ENCODE results near the gene CPED1. TPM values are rescaled to one million over a fixed set of nuclear protein-coding genes. Genes with fewer than 3 reads are reported as not detected.
A peak's percentile ranks its signal among the peaks of the same experiment; 100 is the strongest.
"Not testable (repeated sequence)": the region's sequence is repeated elsewhere in the genome, so short reads cannot be mapped to it uniquely, and the experiment has no call there.

Gene CPED1
- polyA plus RNA-seq, 1 donor, result 8.4 TPM

DNA sequence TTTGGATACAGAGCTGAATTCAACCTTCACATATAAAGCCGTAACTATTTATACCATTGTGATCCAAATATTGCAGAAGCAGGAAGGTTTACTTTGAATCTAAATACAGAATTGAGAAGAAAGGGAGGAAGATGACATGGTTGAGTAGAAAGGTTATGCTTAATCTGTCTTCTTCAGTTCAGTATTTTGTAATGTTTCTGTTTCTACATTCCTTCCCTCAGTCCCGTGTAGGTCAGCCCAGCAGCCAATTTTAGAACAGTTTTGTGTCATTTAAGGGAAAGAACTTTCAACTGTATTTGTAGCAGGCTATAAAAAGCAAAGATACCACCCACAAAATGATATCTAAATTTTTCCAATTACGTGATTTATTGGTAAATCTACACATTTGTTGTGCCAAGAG, 97.4 kb downstream of the CPED1 start:
- DNase-seq (ENCODE audit: low read depth), result no peak

DNA sequence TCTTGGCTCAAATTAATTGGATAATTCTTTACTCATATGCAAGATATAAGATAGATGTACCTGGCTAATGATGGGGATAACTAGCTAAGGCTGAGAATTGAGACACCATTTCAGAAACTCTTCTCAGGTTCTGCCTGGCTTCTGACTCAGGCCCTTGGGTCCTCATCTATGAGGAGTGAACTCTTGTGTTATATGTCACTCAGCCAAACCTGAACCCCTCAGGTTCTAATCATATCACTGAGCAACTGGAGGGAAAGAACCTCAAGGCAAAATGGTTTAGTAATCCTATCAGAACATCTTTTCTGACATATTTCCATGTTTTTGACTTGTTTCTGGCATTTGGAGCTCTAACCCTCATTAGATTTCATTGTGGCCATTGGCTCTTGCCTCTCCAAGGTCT, 100.4 kb downstream of the CPED1 start:
- no peak for DNase-seq (ENCODE audit: low read depth)

DNA sequence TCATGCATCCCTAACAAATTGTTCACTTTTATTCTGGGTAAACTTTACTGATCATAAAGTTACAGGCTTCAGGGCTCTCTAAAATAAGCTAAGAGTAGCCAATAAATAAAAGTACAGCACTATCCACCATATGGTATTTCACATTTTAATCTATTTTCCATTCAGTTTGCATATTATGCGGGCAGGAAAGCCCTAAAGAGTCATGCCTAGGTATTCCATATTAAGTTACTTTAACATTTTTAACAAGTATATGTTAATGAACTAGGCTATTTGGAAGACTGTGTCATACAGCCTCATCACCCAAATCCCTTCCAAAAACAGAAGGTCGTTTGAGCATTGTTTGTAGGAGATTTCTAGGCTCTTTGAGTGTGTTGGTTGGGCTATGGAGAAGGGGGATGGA, 106.3 kb downstream of the CPED1 start:
- DNase-seq (ENCODE audit: low read depth), result no peak

DNA sequence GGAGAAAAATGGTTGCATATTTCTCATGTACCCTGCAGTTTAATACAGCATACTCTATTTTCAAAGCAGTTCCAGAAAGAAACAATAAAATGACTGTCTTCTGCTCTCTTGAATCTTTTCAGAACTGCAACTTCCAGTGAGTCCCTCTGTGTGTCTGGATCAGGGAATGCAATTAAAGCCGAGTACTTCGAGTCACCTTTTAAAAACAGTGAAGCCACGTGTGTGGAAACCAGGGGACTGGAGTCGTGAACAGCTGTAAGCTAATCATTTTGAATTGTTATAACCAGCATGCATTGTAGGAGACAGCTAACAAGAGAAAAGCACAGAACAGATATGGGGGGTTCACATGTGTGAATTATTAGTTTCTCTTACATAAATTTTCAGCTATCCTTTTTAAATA, 109.1 kb downstream of the CPED1 start:
- no peak for DNase-seq (ENCODE audit: low read depth)

DNA sequence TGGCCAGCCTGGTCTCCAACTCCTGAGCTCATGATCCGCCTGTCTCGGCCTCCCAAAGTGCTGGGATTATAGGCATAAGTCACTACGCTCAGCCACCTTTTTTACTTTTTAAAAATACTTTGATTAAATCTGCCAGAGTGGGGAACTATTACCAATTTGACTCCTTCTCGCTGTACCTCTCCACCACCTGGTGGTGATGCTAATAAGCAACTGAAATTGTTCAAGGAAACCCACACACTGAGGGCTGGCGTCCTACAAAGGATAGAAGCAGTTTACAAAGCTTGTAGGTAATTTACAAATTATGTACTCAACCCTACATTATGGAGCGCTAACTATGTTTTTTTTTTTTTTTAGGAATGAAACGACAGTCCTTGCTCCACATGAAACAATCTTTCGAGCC, 111.1 kb downstream of the CPED1 start:
- DNase-seq (ENCODE audit: low read depth), result no peak

DNA sequence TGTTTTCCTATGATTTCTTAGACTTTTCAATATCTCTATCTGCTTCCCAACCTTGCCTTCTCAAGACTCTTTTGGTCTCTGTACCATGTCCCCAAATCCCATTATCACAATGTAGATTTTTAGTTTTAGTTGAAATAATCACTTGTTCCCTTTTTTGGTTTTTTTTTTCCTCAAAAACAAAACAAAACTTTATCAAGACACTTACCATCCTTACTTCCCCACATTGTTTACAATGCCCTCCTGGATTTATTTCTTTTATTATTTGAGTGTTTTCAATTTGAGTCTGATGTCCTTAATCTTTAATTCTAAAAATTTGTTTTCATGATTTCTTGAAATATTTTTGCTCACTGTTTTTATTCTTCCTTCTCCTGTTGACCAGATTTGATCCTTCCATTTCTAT, 112.6 kb downstream of the CPED1 start:
- no peak for DNase-seq (ENCODE audit: low read depth)

DNA sequence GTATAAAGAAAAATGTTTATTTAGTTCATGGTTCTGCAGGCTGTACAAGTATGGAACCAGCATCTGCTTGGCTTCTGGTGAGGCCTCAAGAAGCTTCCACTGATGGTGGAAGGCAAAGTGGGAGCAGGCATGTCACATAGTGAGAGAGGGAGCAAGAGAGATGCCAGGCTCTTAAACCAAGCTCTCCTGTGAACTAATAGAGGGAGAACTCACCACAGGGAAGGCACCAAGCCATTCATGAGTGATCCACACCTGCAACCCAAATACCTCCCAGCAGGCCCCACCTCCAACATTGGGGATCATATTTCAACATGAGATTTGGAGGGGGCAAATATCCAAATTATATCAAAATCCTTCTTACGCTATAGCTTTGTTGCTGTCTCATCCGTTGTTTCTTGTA, 113.1 kb downstream of the CPED1 start:
- no peak for DNase-seq (ENCODE audit: low read depth)

DNA sequence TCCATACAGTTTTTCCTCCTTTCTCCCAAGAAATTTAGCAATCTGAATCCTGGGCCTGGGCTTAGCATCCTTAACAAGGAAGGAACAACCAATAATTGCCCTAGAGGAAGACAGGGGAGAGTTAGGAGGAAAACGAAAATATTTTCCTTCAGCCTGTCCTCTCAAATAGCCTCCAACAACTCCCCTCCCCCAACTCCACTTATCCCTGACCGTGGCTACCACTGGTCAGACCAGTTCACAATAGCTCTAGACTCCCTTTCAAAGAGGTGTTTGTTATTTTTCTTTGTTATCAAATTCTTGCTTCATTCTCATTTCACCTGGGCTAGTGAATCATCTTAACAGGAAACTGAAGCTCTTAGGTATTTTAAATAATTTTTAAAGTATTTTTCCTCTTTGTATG, 114.1 kb downstream of the CPED1 start:
- no peak for DNase-seq (ENCODE audit: low read depth)

DNA sequence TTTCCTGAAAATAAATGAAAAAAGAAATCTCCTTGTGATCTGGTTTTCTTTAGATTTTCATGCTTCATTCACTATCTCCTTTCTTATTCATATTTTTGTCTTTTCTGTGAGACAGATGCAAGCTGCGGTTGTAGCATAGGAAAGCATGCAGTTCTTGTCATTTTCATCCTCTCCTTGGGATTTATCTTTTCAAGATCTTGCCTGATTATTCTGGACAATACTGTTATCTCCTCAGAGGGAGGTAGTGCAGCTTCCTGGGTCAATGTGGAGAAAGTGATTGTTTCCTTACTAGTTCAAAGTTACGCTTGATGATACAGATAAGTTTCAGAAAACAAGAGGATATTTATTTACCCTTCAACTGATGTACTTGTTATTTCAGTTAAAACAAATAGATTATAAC, 114.6 kb downstream of the CPED1 start:
- DNase-seq (ENCODE audit: low read depth), result no peak

DNA sequence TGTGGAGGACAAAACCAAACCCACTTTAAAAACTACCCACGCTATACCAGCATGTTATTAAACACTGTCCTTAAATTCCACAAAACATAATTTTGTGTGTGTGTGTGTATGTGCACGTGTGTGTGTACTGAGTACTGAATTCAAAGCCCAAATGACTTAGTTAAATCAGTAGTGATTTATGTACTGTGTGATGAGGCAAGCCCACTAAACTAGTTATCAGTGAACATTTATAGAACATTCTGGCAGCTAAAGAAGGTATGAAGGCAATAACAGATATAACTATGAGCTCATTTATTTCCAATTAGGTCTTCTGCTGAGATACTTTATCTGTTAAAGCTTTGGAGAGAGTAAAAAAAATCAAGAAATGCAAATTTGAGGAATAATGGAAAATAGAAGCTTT, 115.1 kb downstream of the CPED1 start:
- no peak for DNase-seq (ENCODE audit: low read depth)

DNA sequence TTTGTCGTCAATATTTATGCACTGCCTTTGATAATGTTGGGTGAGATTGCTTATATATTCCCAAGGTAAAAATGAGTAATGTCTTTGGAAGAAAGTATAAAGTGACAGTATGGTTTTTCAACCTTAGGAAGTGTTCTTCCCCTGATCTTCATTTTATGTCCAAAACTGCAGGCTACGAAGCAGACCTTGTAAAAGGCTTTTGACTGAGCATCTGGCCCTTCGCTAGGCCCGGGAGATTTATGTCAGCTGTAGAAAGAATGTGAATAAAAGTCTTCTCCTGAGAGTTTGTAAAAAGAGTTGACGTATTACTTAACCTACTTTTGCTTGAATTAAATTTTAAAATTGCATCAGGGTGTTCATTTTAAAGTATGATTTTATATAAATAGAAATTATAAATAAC, 116.8 kb downstream of the CPED1 start:
- DNase-seq (ENCODE audit: low read depth), result no peak

DNA sequence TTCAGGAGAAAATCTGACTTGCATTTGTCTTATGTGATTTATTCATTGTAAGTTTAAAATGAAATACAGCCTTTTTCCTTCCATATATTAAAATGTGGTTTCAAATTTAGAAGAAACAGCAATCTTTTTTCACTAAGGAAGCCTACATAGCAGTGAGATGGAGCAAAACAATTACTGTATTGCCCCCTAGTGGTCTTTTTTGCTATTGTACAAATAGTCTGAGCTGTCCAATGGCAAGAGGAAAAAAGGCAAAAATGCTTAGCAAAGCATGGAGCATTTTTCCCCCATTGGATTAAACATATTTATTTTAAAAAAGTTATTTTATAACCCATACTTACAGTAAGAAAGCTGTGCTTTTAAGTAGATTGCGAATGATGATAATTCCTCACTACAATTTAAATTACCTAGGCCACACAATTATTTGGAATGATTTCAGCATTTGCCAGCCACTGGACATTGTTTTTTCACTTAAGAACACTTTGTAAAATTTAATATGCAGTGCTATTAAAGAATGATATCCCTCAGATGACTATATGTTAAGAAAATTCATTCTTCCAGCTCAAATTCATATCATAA, 119.5 kb downstream of the CPED1 start:
- DNase-seq (ENCODE audit: low read depth), result peak; percentile 53

DNA sequence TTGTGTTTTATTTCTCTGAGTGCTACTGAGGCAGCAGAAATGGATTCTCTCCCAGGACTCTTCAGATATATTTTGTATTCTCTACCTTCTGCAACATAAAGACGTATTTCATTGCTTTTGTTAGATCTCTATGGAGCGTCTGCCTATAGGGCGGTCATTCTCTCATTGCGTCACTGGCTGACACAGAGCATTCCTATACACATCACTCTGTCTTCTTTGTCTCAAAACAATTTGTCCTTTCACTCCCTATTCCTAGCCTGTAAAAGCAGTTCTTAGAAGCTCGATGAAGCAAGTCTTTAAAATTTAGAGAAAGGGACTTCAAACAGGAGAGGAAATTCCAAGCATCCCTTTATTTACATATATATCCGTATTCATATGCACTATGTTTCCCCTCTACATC, 120.6 kb downstream of the CPED1 start:
- no peak for DNase-seq (ENCODE audit: low read depth)

DNA sequence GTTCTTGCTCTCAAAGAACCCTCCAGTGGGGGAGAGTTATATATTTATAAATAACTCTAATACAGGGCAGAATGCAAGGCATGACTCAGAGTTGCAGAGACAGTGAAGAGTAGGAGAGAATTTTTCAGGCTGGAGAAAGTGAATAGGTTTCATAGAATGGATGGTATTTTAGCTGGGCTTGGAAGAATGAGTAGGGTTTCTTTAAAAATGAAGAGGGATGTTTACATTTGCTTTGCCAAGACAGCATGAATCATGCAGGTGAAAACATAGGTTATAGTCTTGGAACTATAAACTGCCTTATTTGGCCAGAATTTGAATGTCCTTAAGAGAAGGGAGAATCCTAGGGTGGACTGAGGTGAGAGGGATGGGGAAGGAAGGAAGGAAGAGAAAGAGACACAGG, 124.8 kb downstream of the CPED1 start:
- no peak for DNase-seq (ENCODE audit: low read depth)

DNA sequence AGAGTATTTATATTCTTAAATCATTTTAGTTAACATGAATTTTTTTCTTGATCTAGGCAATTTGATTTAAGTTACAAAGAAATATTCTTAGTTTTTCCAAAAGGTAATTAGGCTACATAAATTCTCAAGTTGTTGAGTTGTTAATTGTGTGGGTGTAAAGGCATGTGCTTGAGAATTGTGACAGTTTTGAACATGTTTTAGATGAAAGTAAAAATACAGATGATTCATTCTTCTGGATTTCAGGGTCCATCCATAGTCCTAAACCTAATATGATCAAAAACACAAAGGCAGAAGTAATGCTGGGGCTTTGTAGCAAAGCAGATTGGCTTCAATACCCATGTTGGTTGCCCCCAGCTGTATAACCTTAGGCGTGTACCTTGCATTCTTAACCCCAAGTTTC, 127.9 kb downstream of the CPED1 start:
- DNase-seq (ENCODE audit: low read depth), result no peak

DNA sequence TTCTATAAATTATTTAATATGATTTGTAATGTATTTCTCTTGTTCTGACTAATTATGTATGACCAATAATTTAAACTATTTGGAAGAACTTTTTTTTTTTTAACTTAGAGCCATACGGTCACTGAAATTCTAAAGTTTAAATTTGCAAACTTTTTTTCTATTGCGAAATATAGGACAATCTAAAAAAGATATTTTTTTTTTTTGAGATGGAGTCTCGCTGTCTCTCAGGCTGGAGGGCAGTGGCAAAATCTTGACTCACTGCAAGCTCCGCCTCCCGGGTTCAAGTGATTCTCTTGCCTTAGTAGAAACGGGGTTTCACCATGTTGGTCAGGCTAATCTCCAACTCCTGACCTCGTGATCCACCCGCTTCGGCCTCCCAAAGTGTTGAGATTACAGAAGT, 130.5 kb downstream of the CPED1 start:
- DNase-seq (ENCODE audit: low read depth), result no peak

DNA sequence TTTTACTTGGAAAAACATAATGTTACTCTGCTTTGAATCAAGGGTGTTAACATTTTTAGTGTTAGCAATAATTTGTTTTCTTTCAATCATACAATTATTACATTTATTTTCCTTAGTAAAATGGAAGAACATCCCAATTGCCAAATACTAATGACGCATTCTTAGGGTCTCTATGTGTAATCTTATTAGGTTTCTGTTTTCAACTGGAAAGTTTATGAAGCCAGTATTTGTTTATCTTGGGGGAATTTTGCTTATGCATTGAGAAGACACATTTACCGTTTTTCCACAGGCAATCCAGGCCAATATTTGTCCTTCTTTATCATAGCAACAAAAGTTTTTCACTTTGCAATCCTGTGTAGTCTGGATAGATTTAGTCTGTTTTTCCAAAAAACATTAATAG, 134.5 kb downstream of the CPED1 start:
- DNase-seq (ENCODE audit: low read depth), result no peak

DNA sequence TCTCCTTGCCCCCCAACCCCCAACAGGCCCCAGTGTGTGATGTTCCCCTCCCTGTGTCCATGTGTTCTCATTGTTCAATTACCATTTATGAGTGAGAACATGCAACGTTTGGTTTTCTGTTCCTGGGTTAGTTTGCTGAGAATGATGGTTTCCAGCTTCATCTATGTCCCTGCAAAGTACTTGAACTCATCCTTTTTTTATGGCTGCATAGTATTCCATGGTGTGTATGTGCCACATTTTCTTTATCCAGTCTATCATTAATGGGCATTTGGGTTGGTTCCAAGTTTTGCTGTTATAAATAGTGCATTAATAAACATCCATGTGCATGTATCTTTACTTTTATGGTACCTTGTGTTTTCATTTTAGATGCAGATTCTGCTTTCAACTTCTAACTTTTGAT, 136.9 kb downstream of the CPED1 start:
- not testable (repeated sequence) for DNase-seq (ENCODE audit: low read depth)

DNA sequence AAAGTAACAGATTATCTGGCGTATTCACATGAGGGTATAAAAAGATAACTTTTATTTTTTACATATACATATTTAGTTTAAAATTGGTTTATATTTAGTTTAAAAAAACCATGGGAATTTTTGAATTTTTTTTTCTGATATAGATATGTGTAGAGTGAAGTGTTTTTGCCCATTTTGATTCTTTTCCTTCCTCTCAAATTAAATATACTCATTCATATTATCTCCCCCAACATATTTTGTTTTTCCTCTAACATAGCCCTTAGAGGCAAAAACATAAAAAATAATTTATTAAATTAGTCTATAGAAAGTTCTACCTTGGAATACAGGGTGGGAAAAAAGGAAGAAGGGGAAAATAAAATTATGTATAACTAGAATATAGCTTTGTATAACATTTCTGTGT, 137.7 kb downstream of the CPED1 start:
- DNase-seq (ENCODE audit: low read depth), result no peak

DNA sequence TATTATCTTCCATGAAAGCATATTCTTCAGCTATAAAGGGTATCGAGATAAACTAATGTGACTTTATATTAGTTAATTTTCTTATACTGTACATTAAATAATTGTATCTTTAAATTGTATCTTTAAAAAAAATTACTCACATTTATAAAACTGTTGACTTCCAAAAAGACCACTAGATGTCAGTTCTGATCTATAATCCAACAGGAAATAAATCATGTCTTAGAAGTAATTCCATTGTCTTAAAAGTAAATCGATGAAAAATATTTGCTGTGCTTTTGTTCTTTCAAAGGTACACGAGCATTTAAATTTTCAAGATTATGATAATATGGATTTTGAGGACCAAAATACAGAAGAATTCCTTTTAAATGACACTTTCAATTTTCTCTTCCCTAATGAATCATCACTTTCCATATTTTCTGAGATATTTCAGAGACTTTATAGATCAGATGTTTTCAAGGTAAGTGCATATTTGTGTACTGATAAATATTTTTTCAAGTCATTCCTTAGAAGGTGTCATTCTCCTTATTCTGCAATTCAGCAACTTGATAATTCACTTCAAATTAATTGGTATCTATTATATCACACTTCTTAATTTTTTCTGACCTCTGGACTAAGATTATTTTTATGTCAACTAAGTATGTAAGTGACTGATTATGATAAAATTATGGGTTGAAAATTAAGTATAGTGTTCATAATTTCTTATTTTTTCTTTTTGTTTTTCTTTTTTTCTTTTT, 138.5 kb downstream of the CPED1 start:
- DNase-seq (ENCODE audit: low read depth), result no peak

DNA sequence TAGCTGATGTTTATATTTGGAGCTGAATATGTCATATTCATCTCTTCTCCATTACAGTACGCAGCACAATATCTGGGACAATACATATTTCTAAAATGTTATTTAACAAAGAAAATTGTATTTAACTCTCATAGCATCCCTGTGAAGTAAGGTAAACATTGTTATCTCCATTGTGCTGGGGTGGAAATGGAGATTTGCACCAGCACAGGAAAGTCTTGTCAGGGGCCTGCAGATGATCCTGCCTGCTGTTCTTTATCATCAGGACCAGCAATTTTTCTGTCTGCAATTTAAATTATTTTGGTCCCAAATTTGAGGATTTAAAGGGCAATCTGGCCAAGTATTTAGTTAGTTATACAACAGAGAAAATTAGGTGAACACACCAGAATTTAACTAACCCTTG, 144.4 kb downstream of the CPED1 start:
- DNase-seq (ENCODE audit: low read depth), result no peak

DNA sequence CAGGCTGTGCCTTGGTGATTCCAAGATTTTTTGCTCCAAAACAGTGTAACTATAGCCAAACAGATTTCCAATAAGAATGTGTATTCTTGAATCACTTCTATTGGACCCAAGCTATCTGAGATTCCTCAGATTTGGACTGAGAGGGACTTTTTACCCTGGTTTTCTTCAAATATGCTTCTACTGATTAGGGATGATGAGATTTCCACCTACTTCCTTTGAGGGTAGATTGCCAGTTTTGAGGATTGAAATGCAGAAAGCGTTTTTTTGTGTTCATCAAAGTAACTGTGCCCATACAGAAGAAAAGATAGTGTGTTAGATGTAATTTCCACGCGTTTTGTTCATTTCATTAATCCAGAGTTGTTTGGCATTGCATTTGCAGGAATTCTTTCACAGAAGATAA, 144.9 kb downstream of the CPED1 start:
- no peak for DNase-seq (ENCODE audit: low read depth)

DNA sequence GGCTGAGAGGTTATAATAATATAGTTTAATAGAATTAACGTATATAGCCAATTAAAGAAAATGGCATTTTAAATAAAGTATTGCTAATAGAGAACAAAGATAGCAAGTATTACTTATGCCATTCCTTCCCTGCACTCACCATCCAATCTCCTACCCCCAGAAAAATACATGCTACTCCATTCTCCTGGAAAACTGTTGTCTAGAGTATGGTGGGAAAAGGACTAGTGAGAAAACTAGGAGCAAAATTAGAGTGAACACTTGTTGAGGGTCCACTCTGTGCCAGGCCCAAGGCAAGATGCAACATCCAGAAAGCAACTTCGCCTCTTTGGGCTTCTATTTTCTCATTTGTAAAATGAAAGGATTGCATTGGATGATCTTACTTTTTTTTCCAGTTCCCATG, 149.1 kb downstream of the CPED1 start:
- DNase-seq (ENCODE audit: low read depth), result no peak

Measured in forelimb muscle (tissue), 1 donor.